ENCODE measurements around the gene EFNA5.

GRCh38 chr5:107654827-107655226 lies 15.9 kb downstream of the EFNA5 start:
- TF ChIP-seq EZH2 (IDR thresholded peaks at IDR 0.05; ENCODE audit: insufficient read depth, poor library complexity, severe bottlenecking) (no peak), EZH2phosphoT487 (IDR thresholded peaks at IDR 0.05; ENCODE audit: insufficient read depth, low read depth) (no peak)
